ENCODE results near the gene FIGLA. TPM values are rescaled to one million over a fixed set of nuclear protein-coding genes. Genes with fewer than 3 reads are reported as not detected.

Gene FIGLA, protein sequence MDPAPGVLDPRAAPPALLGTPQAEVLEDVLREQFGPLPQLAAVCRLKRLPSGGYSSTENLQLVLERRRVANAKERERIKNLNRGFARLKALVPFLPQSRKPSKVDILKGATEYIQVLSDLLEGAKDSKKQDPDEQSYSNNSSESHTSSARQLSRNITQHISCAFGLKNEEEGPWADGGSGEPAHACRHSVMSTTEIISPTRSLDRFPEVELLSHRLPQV
- not detected for polyA plus RNA-seq (ENCODE audit: insufficient read length)

DNA sequence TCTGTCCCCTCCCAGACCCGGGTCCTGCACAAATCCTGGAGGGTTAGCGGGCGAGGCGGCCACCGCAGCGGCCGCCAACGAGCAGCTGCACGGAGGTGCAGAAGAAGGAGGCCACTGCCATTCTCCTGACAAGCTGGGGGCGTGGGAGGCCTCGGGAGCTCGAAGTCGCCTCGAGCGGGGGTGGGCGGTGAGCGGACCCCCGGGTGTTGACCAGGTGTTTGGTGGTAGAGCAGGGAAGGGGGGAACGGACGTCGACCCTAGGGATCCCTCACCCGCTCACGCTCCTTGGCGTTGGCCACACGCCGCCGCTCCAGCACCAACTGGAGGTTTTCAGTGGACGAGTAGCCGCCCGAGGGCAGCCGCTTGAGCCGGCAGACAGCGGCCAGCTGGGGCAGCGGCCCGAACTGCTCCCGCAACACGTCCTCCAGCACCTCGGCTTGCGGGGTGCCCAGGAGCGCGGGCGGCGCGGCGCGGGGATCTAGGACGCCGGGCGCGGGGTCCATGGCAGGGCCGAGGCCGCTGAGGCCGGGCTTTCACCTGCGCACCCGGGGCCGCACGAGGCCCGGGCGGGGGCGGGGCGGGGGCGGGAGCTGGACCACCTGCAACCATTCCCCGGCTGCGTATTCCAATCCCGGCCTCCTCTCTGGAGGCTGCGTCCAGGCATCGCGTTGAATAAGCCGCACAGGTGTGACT is at the start of gene FIGLA:
FIGLA (minus strand) TSS at position 508 of the 693 bp plus-strand sequence; CDS start at position 503, 5 bp downstream.
- DNase-seq (ENCODE audit: low read depth), result no peak

- no peak for DNase-seq (ENCODE audit: low read depth)
Measured at GRCh38 chr2:70837980-70838925, 47.8 kb upstream of the FIGLA start.

GRCh38 chr2:70835643-70836042 is 45.2 kb upstream of the FIGLA start, which contains the start of gene CD207:
TSS of gene CD207 (minus strand) at chr2:70835816. CDS start at chr2:70835776, 40 bp downstream.
- DNase-seq (ENCODE audit: low read depth), result no peak

DNA sequence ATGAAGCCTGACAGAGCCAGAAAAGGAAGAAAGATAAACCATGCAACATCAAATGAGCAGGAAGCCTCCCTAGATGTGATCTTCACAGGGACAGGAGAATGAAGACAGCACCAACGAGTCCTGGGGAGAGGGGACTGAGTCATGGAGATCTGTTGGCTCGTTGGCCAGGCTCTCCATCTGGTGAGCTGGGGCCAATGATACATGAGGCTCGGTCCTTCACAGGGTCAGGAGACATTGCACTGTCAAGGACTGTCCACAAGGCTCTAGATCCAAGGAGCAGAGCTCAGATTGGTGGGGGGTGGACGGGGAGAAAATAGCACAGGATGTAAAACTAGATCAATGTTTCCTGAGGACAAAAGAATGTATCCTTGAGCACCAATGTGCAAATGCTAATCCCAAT is 44.4 kb upstream of the FIGLA start:
- DNase-seq (ENCODE audit: low read depth), result no peak

DNA sequence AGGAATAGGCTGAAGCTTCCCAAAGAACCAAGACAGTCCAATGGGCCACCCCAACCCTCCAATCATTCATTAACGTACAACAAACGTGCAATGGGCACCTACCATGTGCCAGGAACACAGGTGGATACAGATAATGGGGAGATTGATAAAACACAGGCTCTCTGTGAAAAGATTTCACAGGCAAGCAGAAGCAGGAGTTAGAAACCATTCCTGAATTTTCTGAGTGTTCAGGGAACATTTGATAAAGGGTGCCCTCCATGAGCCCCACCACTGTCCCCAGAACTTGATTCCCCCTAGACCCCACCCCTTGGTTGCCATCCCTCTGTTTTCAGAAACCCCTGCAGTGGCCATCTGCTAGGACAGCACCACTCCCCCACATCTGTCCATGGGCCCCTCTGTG is 43.7 kb upstream of the FIGLA start:
- no peak for DNase-seq (ENCODE audit: low read depth)

DNA sequence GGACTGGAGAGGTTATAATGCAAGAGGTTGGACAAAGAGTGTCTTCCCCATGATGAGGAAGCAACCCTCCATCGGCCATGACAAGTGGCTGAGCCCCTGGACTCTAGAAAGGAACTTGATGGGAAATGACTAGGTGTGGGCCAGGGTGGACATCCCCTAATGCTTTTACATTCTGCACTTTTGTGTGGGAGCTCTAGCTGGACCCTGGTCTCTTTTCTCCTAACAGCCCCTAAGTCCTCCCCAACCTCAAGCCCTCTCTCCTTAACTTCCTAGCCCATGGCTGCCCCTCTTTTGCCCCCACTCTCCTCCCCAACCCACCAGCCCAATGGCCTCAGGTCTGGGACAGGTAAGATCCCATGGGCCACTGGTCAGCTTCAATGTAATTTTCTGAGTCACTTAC is 42.8 kb upstream of the FIGLA start:
- DNase-seq (ENCODE audit: low read depth), result no peak

DNA sequence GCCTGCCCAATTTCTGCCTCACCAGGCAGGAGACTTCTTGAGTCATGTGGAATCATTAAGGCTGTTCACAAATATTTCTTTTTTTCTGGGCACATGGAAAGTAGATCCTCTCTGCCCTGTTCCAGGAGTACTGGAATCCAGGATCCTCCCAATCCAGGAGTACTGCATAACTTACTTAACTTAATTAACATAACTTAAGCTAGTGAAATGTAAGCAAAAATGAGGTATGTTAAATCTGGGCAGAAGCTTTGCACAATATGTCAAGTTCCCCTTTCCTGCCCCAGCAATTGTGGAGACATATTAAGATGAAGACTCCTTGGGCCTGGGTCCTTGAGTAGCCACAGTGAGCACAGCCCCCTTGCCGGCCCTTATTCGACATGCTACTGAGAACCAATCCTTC is 41.9 kb upstream of the FIGLA start:
- DNase-seq (ENCODE audit: low read depth), result no peak

GRCh38 chr2:70831861-70832260 is 41.4 kb upstream of the FIGLA start:
- DNase-seq (ENCODE audit: low read depth), result no peak

GRCh38 chr2:70830366-70830765 is 39.9 kb upstream of the FIGLA start:
- DNase-seq (ENCODE audit: low read depth), result peak; percentile 29

DNA sequence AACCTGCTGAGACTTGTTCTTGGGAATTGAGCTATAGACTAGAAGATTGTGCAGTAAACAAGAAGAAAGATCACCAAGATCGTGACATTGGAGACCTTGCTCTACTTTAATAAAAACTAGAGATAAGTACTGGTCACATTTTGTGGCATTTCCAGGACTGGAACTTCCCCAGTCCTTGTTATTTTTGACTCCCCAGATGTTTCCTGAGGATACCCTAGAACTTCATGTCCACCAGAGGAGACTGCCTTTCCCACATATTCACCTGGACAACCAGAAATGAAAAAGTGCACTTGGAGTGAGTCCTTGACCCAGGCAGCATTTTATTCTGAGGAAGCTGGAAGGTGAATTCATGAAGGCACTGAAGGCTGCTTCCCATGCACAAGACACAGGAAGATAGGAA is 39.5 kb upstream of the FIGLA start:
- DNase-seq (ENCODE audit: low read depth), result no peak

GRCh38 chr2:70828914-70829824 is 38.7 kb upstream of the FIGLA start:
- DNase-seq (ENCODE audit: low read depth), result no peak

GRCh38 chr2:70828115-70828514 is 37.7 kb upstream of the FIGLA start:
- DNase-seq (ENCODE audit: low read depth), result no peak

DNA sequence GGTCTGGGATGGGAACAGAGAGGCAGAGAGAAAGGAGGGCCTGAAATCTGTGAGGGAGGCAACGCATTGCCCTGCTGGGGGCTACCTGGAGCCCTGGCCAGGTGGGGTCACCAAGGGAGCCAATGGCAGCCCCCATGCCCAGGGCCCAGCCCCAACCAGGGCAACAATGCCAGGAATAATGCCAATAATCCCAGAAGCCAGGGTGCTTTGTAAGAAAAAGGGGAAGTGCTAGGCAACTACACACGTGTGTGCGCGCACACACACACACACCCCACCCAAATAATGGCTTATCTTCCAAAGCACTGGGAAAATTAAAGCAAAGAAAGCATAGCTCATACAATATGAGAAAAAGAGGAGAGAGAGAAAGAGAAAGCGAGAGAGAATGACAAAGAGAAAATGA is 36.9 kb upstream of the FIGLA start:
- no peak for DNase-seq (ENCODE audit: low read depth)

- no peak for DNase-seq (ENCODE audit: low read depth)
Measured at GRCh38 chr2:70826696-70827350, 36.4 kb upstream of the FIGLA start.

DNA sequence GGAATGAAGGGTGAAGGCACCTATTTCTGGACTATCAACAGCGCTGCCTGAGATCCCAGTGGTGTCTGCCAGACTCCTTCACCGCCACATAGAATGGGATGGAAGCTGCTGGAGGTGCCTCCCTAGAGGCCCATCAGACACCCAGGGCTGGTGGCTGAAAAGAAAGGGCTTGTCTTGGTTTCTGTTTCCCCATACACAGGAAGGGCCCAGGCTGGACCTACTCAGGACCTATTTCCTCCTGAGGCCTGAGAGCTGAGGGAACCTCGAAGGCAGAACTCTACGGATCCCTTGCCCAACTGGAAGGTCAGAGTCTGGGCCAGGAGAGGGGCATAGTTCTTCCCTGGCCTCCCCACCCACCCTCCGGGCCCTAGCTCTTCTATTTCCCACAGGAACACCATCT is 32.8 kb upstream of the FIGLA start:
- no peak for DNase-seq (ENCODE audit: low read depth)

DNA sequence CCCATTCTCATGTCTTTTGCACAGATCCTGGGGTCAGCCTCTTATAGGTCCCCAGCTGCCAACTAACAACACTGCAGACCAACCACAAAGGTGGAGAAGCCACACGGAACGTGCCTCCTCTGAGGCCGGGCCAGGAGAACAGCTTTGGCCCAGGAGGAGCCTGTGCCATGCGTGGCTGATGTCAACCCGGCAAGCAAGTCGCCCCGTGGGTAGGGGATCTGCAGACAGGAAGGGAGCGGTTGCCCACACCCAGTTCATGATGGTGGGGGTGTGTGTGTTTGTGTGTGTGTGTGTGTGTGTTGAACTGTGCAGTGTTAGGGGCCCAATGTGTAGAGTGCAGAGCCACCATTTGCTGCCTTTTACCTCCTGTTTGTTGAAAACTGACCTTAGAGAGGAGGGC is 32.4 kb upstream of the FIGLA start:
- DNase-seq (ENCODE audit: low read depth), result no peak

GRCh38 chr2:70820499-70820898 is 30.1 kb upstream of the FIGLA start, which contains the start of gene CLEC4F:
TSS of gene CLEC4F (minus strand) at chr2:70820599. CDS start at chr2:70820523, 76 bp downstream.
- no peak for DNase-seq (ENCODE audit: low read depth)

GRCh38 chr2:70817284-70817954 is 27.0 kb upstream of the FIGLA start:
- DNase-seq (ENCODE audit: low read depth), result no peak

GRCh38 chr2:70816726-70817125 is 26.3 kb upstream of the FIGLA start:
- no peak for DNase-seq (ENCODE audit: low read depth)
